H1 (cell line): Measurements from ENCODE around the gene FIGNL1.

Experiments used
- ASH2L ChIP-seq: fragments of 200-600, 300-600 bp; sonication (generic); IDR thresholded peaks from one replicate; pipeline ENCODE4 v1.7.1; 2017; ENCODE audit warnings: low read length
- BCL11A ChIP-seq, 2 experiments: IDR thresholded peaks; one replicate each; pipeline ENCODE4 v1.6.1; 2011; ENCODE audit warnings: low read depth in 2 of 2, low read length in 2 of 2, mild to moderate bottlenecking in 2 of 2
- GABPA ChIP-seq: IDR thresholded peaks from 2 replicates; pipeline ENCODE4 v1.6.1; 2011; ENCODE audit warnings: mild to moderate bottlenecking, low read length, moderate library complexity, borderline replicate concordance; ENCODE audit not compliant: insufficient read depth
- POLR2A ChIP-seq, 2 experiments: IDR thresholded peaks; 1 replicate in 1 of 2; 2 replicates in 1 of 2; pipeline ENCODE4 v1.6.1; 2011; ENCODE audit warnings: low read depth in 2 of 2, low read length in 2 of 2, mild to moderate bottlenecking in 2 of 2; ENCODE audit errors: control extremely low read depth in 1 of 2
- POLR2AphosphoS5 ChIP-seq: IDR thresholded peaks from 2 replicates; pipeline ENCODE4 v1.6.1; 2011; ENCODE audit warnings: low read depth, low read length
- TF ChIP-seq, protein P1 (sequence below): IDR thresholded peaks from 2 replicates; pipeline ENCODE4 v1.6.1; 2012; ENCODE audit warnings: inconsistent platforms
- TF ChIP-seq, protein P2 (sequence below), 3 experiments: IDR thresholded peaks; 1 replicate in 2 of 3; 2 replicates in 1 of 3; pipeline versions ENCODE4 v1.5.1 to v1.6.1; 2011; ENCODE audit warnings: low read length in 3 of 3, mild to moderate bottlenecking in 3 of 3, inconsistent platforms in 2 of 3, low read depth in 1 of 3, moderate library complexity in 1 of 3; ENCODE audit not compliant: insufficient read depth in 1 of 3; ENCODE audit errors: control extremely low read depth in 1 of 3

DNA sequence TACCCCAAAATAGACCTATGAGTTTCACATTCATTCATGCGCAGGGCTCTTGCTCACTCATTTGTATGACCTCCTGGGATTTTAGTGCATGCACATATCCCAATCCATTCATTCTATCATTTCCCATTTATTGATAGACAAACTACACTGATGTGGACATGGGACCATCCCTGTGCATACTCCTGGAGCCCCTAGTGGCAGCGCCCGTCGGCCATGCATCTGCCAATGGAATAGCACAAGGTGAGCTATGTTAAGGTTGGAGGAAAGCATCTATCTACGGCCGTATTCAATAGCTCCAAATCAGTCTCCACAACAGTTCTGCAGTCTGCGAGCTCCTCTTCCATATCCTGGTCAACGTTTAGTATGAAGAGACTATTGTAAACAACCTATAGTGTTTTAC is 31.7 kb upstream of the FIGNL1 start:
- TF ChIP-seq, protein P1, sequence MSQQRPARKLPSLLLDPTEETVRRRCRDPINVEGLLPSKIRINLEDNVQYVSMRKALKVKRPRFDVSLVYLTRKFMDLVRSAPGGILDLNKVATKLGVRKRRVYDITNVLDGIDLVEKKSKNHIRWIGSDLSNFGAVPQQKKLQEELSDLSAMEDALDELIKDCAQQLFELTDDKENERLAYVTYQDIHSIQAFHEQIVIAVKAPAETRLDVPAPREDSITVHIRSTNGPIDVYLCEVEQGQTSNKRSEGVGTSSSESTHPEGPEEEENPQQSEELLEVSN: no peak
- TF ChIP-seq POLR2A (IDR thresholded peaks at IDR 0.05; ENCODE audit: control extremely low read depth in 1 of 2, low read depth in 2 of 2, low read length in 2 of 2) (no peak), POLR2AphosphoS5 (no peak), BCL11A (IDR thresholded peaks at IDR 0.05; ENCODE audit: low read depth in 2 of 2, low read length in 2 of 2) (no peak), ASH2L (no peak), GABPA (no peak)
- TF ChIP-seq, protein P2, sequence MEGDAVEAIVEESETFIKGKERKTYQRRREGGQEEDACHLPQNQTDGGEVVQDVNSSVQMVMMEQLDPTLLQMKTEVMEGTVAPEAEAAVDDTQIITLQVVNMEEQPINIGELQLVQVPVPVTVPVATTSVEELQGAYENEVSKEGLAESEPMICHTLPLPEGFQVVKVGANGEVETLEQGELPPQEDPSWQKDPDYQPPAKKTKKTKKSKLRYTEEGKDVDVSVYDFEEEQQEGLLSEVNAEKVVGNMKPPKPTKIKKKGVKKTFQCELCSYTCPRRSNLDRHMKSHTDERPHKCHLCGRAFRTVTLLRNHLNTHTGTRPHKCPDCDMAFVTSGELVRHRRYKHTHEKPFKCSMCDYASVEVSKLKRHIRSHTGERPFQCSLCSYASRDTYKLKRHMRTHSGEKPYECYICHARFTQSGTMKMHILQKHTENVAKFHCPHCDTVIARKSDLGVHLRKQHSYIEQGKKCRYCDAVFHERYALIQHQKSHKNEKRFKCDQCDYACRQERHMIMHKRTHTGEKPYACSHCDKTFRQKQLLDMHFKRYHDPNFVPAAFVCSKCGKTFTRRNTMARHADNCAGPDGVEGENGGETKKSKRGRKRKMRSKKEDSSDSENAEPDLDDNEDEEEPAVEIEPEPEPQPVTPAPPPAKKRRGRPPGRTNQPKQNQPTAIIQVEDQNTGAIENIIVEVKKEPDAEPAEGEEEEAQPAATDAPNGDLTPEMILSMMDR (IDR thresholded peaks at IDR 0.05; ENCODE audit: control extremely low read depth in 1 of 3, insufficient read depth in 1 of 3, low read depth in 1 of 3, low read length in 3 of 3): peak in 2 of 3 experiments; percentile 33 to 37; a peak in 2 of 4 replicates
